CD4-positive, alpha-beta T cell (primary cell): ENCODE data around the gene PARM1. TPM values are rescaled to one million over a fixed set of nuclear protein-coding genes. Genes with fewer than 3 reads are reported as not detected.
A peak's percentile ranks its signal among the peaks of the same experiment; 100 is the strongest.

Experiments
- ATAC-seq: fragments of 200-7000 bp; cut with Tn5 transposase; one replicate; pipeline ENCODE4 v1.10.0; 2022; ENCODE audit warnings: mild to moderate bottlenecking; ENCODE audit not compliant: poor library complexity
- CTCF ChIA-PET: fragments of 350-600 bp; sonication (Branson Sonifier 250); formaldehyde crosslinking; loops from one replicate; lab custom pipeline; 2021; ENCODE audit warnings: antibody characterized with exemption, inconsistent platforms; lab: Charles Lee
- POLR2A ChIA-PET: fragments of 350-600 bp; sonication (Branson Sonifier 250); formaldehyde crosslinking; loops from one replicate; lab custom pipeline; 2021; ENCODE audit warnings: antibody characterized with exemption, inconsistent platforms; lab: Charles Lee
- DNase-seq, 14 experiments: peaks; one replicate each; pipeline ENCODE4 v3.0.0-alpha.2; 2013 to 2020; ENCODE audit warnings: mixed read lengths in 2 of 14
- H3K27ac ChIP-seq, 2 donors: one replicate each; pipeline versions ENCODE4 v1.5.1 to v1.7.0; 2013; ENCODE audit warnings: low read length in 2 of 2, low read depth in 1 of 2, mild to moderate bottlenecking in 1 of 2
- H3K27me3 ChIP-seq, 2 experiments: 1 replicate in 1 of 2; 2 replicates in 1 of 2; pipeline versions ENCODE4 v1.6.1 to v1.7.0; 2013; ENCODE audit warnings: low read length in 2 of 2, control low read depth in 1 of 2, mild to moderate bottlenecking in 1 of 2, moderate library complexity in 1 of 2; ENCODE audit not compliant: insufficient read depth in 2 of 2, control insufficient read depth in 1 of 2
- H3K36me3 ChIP-seq: one replicate; pipeline ENCODE4 v1.6.1; 2013; ENCODE audit warnings: low read length, control low read depth; ENCODE audit not compliant: insufficient read depth
- H3K4me1 ChIP-seq: one replicate; pipeline ENCODE4 v1.6.1; 2013; ENCODE audit warnings: low read length, control low read depth; ENCODE audit not compliant: insufficient read depth
- H3K4me3 ChIP-seq: one replicate; pipeline ENCODE4 v1.5.1; 2013; ENCODE audit warnings: mild to moderate bottlenecking, low read length, moderate library complexity
- H3K9me3 ChIP-seq, 2 experiments: 1 replicate in 1 of 2; 2 replicates in 1 of 2; pipeline versions ENCODE4 v1.6.1 to v1.7.0; 2013; ENCODE audit warnings: low read length in 2 of 2, mild to moderate bottlenecking in 2 of 2, control low read depth in 1 of 2, moderate library complexity in 1 of 2; ENCODE audit not compliant: control insufficient read depth in 1 of 2, insufficient read depth in 1 of 2
- H3K27ac Mint-ChIP-seq: one replicate; pipeline ENCODE4 v1.8.0; 2020; ENCODE audit warnings: mixed read lengths
- H3K27me3 Mint-ChIP-seq: one replicate; pipeline ENCODE4 v1.8.0; 2021; ENCODE audit warnings: mixed read lengths
- H3K36me3 Mint-ChIP-seq: one replicate; pipeline ENCODE4 v1.8.0; 2021; ENCODE audit warnings: low read depth, mixed read lengths
- H3K4me1 Mint-ChIP-seq: one replicate; pipeline ENCODE4 v1.8.0; 2021; ENCODE audit warnings: low read depth, mixed read lengths
- H3K4me3 Mint-ChIP-seq: one replicate; pipeline ENCODE4 v1.8.0; 2020; ENCODE audit warnings: mild to moderate bottlenecking, mixed read lengths
- H3K9me3 Mint-ChIP-seq: one replicate; pipeline ENCODE4 v1.8.0; 2020; ENCODE audit warnings: mixed read lengths
- intact Hi-C, 2 experiments: fragments of 100-400 bp; cut with DNase I in 1 of 2; cut with micrococcal nuclease in 1 of 2; formaldehyde crosslinking; loops; one replicate each; pipeline versions ENCODE4 v1.15.1 to v1.9.0; 2023 to 2025; cut with DNase I, micrococcal nuclease
- polyA plus RNA-seq, 2 donors: library from polyadenylated mRNA; unstranded; fragments of 120-200 nt; gene quantifications; one replicate each; pipeline ENCODE4 v1.2.1, GENCODE V29; 2013
- total RNA-seq, 174 experiments: library from RNA in 2 of 174; stranded (reverse) in 2 of 174; gene quantifications; one replicate each; pipeline ENCODE4 v1.2.3 and lab custom pipeline; 2021 to 2026
- TF ChIP-seq, protein P1 (sequence below): fragments of 200-600 bp; IDR thresholded peaks from one replicate; pipeline ENCODE4 v1.8.0; 2022; ENCODE audit warnings: antibody characterized with exemption, mild to moderate bottlenecking

Gene PARM1, protein sequence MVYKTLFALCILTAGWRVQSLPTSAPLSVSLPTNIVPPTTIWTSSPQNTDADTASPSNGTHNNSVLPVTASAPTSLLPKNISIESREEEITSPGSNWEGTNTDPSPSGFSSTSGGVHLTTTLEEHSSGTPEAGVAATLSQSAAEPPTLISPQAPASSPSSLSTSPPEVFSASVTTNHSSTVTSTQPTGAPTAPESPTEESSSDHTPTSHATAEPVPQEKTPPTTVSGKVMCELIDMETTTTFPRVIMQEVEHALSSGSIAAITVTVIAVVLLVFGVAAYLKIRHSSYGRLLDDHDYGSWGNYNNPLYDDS
- total RNA-seq (under 1 TPM; 0.05 to 0.06 TPM), total RNA-seq (lab: John Stamatoyannopoulos, UW) (0 to 1.7 (median 0.09) reads per million in 172 experiments)
- polyA plus RNA-seq (2013, experiment 1 of 2) = 0.45 TPM
- polyA plus RNA-seq (2013, experiment 2 of 2) = 2.0 TPM

DNA sequence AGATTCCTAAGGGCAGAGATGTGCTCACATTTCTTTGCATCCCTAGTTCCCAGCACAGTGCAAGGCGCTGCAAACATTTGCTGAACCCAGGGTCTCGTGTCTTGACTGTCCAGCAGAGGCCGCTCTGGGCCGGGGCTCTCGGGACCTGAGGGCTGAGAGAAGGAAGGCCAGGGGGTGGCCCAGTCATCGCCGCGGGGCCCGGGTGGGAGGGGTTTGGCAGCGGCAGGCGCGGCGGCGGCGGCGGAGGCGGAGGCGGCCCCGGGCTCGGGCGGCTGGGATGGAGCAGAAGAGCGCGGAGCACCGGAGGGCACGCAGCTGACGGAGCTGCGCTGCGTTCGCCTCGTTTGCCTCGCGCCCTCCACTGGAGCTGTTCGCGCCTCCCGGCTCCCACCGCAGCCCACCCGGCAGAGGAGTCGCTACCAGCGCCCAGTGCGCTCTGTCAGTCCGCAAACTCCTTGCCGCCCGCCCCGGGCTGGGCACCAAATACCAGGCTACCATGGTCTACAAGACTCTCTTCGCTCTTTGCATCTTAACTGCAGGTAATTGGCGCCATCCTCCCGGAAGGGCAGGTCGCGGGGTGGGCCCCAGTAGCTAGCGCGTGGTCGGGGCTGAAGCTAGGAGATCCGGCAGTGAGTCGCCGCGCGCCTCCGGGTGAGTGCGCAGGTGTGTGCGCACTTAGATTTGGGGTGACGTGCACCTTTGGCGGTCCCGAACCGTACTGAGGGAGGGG, at the start of gene PARM1:
TSS of gene PARM1 (plus strand) at position 285 of the 730 bp plus-strand sequence. CDS start at position 497, 212 bp downstream.
- H3K27me3 ChIP-seq = peaks cover 43 to 59% of the 10 kb centered on the region in 2 experiments
- H3K9me3 Mint-ChIP-seq = no peaks in the 10 kb centered on the region
- no peak within 1 kb of the TSS for H3K27ac Mint-ChIP-seq
- no peak within 1 kb of the TSS for H3K4me3 Mint-ChIP-seq
- ChIA-PET POLR2A (no interaction called here), CTCF (no interaction called here)
- TF ChIP-seq, protein P1, sequence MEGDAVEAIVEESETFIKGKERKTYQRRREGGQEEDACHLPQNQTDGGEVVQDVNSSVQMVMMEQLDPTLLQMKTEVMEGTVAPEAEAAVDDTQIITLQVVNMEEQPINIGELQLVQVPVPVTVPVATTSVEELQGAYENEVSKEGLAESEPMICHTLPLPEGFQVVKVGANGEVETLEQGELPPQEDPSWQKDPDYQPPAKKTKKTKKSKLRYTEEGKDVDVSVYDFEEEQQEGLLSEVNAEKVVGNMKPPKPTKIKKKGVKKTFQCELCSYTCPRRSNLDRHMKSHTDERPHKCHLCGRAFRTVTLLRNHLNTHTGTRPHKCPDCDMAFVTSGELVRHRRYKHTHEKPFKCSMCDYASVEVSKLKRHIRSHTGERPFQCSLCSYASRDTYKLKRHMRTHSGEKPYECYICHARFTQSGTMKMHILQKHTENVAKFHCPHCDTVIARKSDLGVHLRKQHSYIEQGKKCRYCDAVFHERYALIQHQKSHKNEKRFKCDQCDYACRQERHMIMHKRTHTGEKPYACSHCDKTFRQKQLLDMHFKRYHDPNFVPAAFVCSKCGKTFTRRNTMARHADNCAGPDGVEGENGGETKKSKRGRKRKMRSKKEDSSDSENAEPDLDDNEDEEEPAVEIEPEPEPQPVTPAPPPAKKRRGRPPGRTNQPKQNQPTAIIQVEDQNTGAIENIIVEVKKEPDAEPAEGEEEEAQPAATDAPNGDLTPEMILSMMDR = no peak
- intact Hi-C loops = no loop called here
- peaks cover 0 to 18% of the 10 kb centered on the region in 2 experiments for H3K9me3 ChIP-seq
- DNase-seq = peak in 4 of 14 experiments; percentile 5 to 43 (median 22)
- ATAC-seq = no peak
- no peak within 1 kb of the TSS for H3K27ac ChIP-seq
- H3K4me1 ChIP-seq = peaks cover 4% of the 10 kb centered on the region
- peaks cover 9% of the 10 kb centered on the region for H3K4me1 Mint-ChIP-seq
- H3K27me3 Mint-ChIP-seq = peaks cover 86% of the 10 kb centered on the region
- no peaks in the 10 kb centered on the region for H3K36me3 Mint-ChIP-seq
- H3K4me3 ChIP-seq = no peak within 1 kb of the TSS
- H3K36me3 ChIP-seq = no peaks in the 10 kb centered on the region

DNA sequence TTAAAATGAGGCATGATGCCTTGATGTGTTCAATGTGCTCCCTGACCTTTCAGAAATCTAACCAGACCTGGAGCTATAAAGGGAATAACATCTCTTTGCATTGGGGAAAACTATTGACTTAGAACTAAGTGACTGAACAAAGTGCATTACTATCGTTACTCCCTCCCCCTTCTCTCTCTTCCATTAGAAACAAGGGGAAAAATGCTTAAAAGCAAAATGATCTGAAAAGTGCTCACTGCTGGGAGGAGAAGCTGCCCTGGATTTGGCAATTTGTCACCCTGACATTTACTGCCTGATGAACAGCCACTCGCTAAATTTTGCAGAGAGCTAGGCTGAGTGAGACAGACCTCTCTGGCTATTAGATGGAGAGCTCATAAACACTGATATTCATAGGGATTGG, 48.6 kb upstream of the PARM1 start:
- Mint-ChIP-seq H3K27ac (no peak overlapping the region), H3K36me3 (no peaks in the 10 kb centered on the region), H3K9me3 (no peaks in the 10 kb centered on the region), H3K4me3 (no peak overlapping the region), H3K4me1 (no peaks in the 10 kb centered on the region), H3K27me3 (peaks cover 17% of the 10 kb centered on the region)
- Histone ChIP-seq H3K27me3 (no peaks in the 10 kb centered on the region), H3K36me3 (no peaks in the 10 kb centered on the region), H3K4me3 (no peak overlapping the region), H3K9me3 (no peaks in the 10 kb centered on the region), H3K4me1 (no peaks in the 10 kb centered on the region), H3K27ac (no peak overlapping the region)
- POLR2A ChIA-PET = no interaction called here
- TF ChIP-seq, protein P1 = no peak
- ATAC-seq (no peak), DNase-seq (no peak)
- intact Hi-C loops = no loop called here
- CTCF ChIA-PET = interaction anchor here (1.5 kb wide), 1 partner anchor 12 kb away, joined by 3 read pairs; no protein-coding TSS in a partner anchor

- TF ChIP-seq, protein P1 = no peak
- H3K4me1 Mint-ChIP-seq = no peaks in the 10 kb centered on the region
- peaks cover 7% of the 10 kb centered on the region for H3K27me3 Mint-ChIP-seq
- ChIA-PET POLR2A (no interaction called here), CTCF (no interaction called here)
- H3K27ac ChIP-seq = no peak overlapping the region
- intact Hi-C loops = no loop called here
- no peaks in the 10 kb centered on the region for H3K36me3 ChIP-seq
- H3K27me3 ChIP-seq = no peaks in the 10 kb centered on the region
- H3K4me3 Mint-ChIP-seq = no peak overlapping the region
- no peaks in the 10 kb centered on the region for H3K9me3 ChIP-seq
- no peaks in the 10 kb centered on the region for H3K4me1 ChIP-seq
- ATAC-seq (no peak), DNase-seq (no peak)
- H3K36me3 Mint-ChIP-seq = no peaks in the 10 kb centered on the region
- H3K9me3 Mint-ChIP-seq = no peaks in the 10 kb centered on the region
- H3K4me3 ChIP-seq = no peak overlapping the region
- no peak overlapping the region for H3K27ac Mint-ChIP-seq
These were observed 46.4 kb upstream of the PARM1 start for GRCh38 chr4:74886484-74886883.
